Measurements from ENCODE around the gene CANT1. TPM values are rescaled to one million over a fixed set of nuclear protein-coding genes. Genes with fewer than 3 reads are reported as not detected.
"Not testable (repeated sequence)": the region's sequence is repeated elsewhere in the genome, so short reads cannot be mapped to it uniquely, and the experiment has no call there.

Gene CANT1
- total RNA-seq, 2 experiments from 2014 or later: 56.0 to 61.5 TPM

GRCh38 chr17:78971756-78972506 is 37.6 kb downstream of the CANT1 start:
- no peak overlapping the region for H3K27ac Mint-ChIP-seq
- no peaks in the 10 kb centered on the region for H3K27me3 Mint-ChIP-seq
- H3K36me3 Mint-ChIP-seq: peaks cover 9% of the 10 kb centered on the region
- ATAC-seq (ENCODE audit: low read depth) (no peak), DNase-seq (no peak)
- H3K4me1 Mint-ChIP-seq: peaks cover 5% of the 10 kb centered on the region
- no peaks in the 10 kb centered on the region for H3K9me3 Mint-ChIP-seq
- H3K4me3 Mint-ChIP-seq: no peak overlapping the region
- POLR2A ChIA-PET: interaction anchor here (1.9 kb wide), 1 partner anchor 8 kb away, joined by 5 read pairs; the partner anchor contains the start of gene LGALS3BP

- H3K27me3 Mint-ChIP-seq: no peaks in the 10 kb centered on the region
- H3K4me1 Mint-ChIP-seq: peaks cover 5% of the 10 kb centered on the region
- peak; percentile 78 for DNase-seq
- no peaks in the 10 kb centered on the region for H3K9me3 Mint-ChIP-seq
- H3K27ac Mint-ChIP-seq: peak overlapping the region; percentile 50
- ATAC-seq (ENCODE audit: low read depth): peak; percentile 63
- POLR2A ChIA-PET: interaction anchor here (1.9 kb wide), 1 partner anchor 9 kb away, joined by 5 read pairs; the partner anchor contains the start of gene LGALS3BP
- peaks cover 9% of the 10 kb centered on the region for H3K36me3 Mint-ChIP-seq
- H3K4me3 Mint-ChIP-seq: no peak overlapping the region
These were observed 38.5 kb downstream of the CANT1 start for GRCh38 chr17:78970834-78971755.

GRCh38 chr17:78969865-78970264 is 39.7 kb downstream of the CANT1 start:
- Mint-ChIP-seq H3K36me3 (peaks cover 11% of the 10 kb centered on the region), H3K4me1 (peaks cover 5% of the 10 kb centered on the region), H3K27me3 (no peaks in the 10 kb centered on the region), H3K4me3 (no peak overlapping the region), H3K9me3 (no peaks in the 10 kb centered on the region), H3K27ac (no peak overlapping the region)
- DNase-seq: no peak
- ATAC-seq (ENCODE audit: low read depth): no peak
- POLR2A ChIA-PET: no interaction called here

GRCh38 chr17:78967782-78968362 is 41.7 kb downstream of the CANT1 start:
- Mint-ChIP-seq H3K27ac (no peak overlapping the region), H3K27me3 (no peaks in the 10 kb centered on the region), H3K4me3 (no peak overlapping the region), H3K9me3 (no peaks in the 10 kb centered on the region), H3K36me3 (peaks cover 11% of the 10 kb centered on the region), H3K4me1 (peaks cover 5% of the 10 kb centered on the region)
- ATAC-seq (ENCODE audit: low read depth) (no peak), DNase-seq (no peak)
- POLR2A ChIA-PET: interaction anchor here (0.6 kb wide), 1 partner anchor 107 kb away, joined by 4 read pairs; no protein-coding TSS in a partner anchor

- H3K27ac Mint-ChIP-seq: no peak overlapping the region
- DNase-seq (no peak), ATAC-seq (ENCODE audit: low read depth) (no peak)
- no peaks in the 10 kb centered on the region for H3K9me3 Mint-ChIP-seq
- H3K4me1 Mint-ChIP-seq: peaks cover 5% of the 10 kb centered on the region
- POLR2A ChIA-PET: no interaction called here
- H3K4me3 Mint-ChIP-seq: no peak overlapping the region
- H3K27me3 Mint-ChIP-seq: no peaks in the 10 kb centered on the region
- H3K36me3 Mint-ChIP-seq: peaks cover 11% of the 10 kb centered on the region
These were observed 42.5 kb downstream of the CANT1 start for GRCh38 chr17:78966910-78967600.

GRCh38 chr17:78966123-78966813 is 43.3 kb downstream of the CANT1 start:
- H3K4me1 Mint-ChIP-seq: peaks cover 3% of the 10 kb centered on the region
- DNase-seq (no peak), ATAC-seq (ENCODE audit: low read depth) (no peak)
- H3K4me3 Mint-ChIP-seq: no peak overlapping the region
- H3K9me3 Mint-ChIP-seq: no peaks in the 10 kb centered on the region
- H3K27ac Mint-ChIP-seq: no peak overlapping the region
- POLR2A ChIA-PET: no interaction called here
- no peaks in the 10 kb centered on the region for H3K27me3 Mint-ChIP-seq
- H3K36me3 Mint-ChIP-seq: peaks cover 9% of the 10 kb centered on the region

- H3K27ac Mint-ChIP-seq: no peak overlapping the region
- DNase-seq: no peak
- no peaks in the 10 kb centered on the region for H3K9me3 Mint-ChIP-seq
- no peaks in the 10 kb centered on the region for H3K4me1 Mint-ChIP-seq
- H3K27me3 Mint-ChIP-seq: no peaks in the 10 kb centered on the region
- POLR2A ChIA-PET: no interaction called here
- no peak for ATAC-seq (ENCODE audit: low read depth)
- no peak overlapping the region for H3K4me3 Mint-ChIP-seq
- H3K36me3 Mint-ChIP-seq: peaks cover 6% of the 10 kb centered on the region
These were observed 44.1 kb downstream of the CANT1 start for GRCh38 chr17:78965491-78965924.

DNA sequence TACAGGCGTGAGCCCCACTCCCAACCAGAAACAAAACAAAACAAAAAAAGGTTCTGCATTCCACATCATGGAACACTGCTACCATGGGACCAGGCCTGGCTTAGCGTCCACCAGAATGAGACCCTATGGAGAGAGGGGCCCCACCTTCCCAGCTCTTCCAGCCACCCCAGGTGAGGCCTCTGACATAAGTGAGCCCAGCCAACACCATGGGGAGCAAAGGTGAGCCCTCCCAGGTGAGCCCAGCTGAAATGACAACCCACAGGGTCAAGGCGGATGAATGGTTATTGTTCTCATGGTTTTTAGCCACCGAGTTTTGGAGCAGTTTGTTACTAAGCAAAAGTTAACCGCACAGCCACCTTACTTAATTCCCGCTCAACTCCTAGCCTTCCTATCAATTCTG is 46.2 kb downstream of the CANT1 start:
- POLR2A ChIA-PET: no interaction called here
- H3K9me3 Mint-ChIP-seq: no peaks in the 10 kb centered on the region
- no peaks in the 10 kb centered on the region for H3K4me1 Mint-ChIP-seq
- H3K27me3 Mint-ChIP-seq: no peaks in the 10 kb centered on the region
- no peak overlapping the region for H3K4me3 Mint-ChIP-seq
- no peak for ATAC-seq (ENCODE audit: low read depth)
- no peak for DNase-seq
- H3K36me3 Mint-ChIP-seq: peaks cover 2% of the 10 kb centered on the region
- no peak overlapping the region for H3K27ac Mint-ChIP-seq

- H3K27ac Mint-ChIP-seq; DNase-seq; H3K4me3 Mint-ChIP-seq; H3K9me3 Mint-ChIP-seq; H3K4me1 Mint-ChIP-seq; ATAC-seq (ENCODE audit: low read depth); H3K27me3 Mint-ChIP-seq; H3K36me3 Mint-ChIP-seq; POLR2A ChIA-PET: not testable (repeated sequence)
These were observed 46.6 kb downstream of the CANT1 start for GRCh38 chr17:78962984-78963348.

DNA sequence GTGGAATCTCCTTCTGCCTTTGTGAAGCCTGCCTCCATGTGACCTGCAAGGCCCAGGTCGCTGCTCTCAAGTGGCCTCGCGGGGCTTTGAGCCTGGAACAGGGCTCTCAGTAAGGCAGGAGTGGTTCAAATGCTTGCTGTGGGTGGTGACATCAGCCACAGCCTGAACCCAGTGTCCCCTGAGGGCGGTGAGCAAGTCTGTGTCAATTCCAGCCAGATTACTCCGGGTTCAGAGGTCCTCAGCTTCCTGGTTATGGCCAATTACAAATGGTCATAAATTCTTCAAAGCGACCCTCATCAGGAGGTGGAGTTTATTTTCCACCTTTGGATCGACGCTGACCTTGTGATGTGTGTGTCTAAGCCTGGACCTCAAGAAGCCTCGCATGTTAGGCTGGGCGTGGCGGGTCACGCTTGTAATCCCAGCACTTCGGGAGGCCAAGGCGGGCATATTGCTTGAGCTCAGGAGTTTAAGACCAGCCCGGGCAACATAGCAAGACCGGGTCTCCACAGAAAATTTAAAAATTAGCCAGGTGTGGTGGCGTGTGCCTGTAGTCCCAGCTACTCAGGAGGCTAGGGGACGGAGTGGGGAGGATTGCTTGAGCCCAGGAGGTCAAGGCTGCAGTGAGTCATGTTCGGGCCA is 47.1 kb downstream of the CANT1 start:
- POLR2A ChIA-PET: no interaction called here
- H3K27me3 Mint-ChIP-seq: no peaks in the 10 kb centered on the region
- ATAC-seq (ENCODE audit: low read depth) (no peak), DNase-seq (no peak)
- H3K9me3 Mint-ChIP-seq: no peaks in the 10 kb centered on the region
- no peaks in the 10 kb centered on the region for H3K4me1 Mint-ChIP-seq
- no peak overlapping the region for H3K27ac Mint-ChIP-seq
- peaks cover 2% of the 10 kb centered on the region for H3K36me3 Mint-ChIP-seq
- no peak overlapping the region for H3K4me3 Mint-ChIP-seq

GRCh38 chr17:78961571-78961970 is 48.0 kb downstream of the CANT1 start:
- no peaks in the 10 kb centered on the region for H3K27me3 Mint-ChIP-seq
- peaks cover 2% of the 10 kb centered on the region for H3K36me3 Mint-ChIP-seq
- H3K9me3 Mint-ChIP-seq: no peaks in the 10 kb centered on the region
- ATAC-seq (ENCODE audit: low read depth): no peak
- no peak for DNase-seq
- no peak overlapping the region for H3K27ac Mint-ChIP-seq
- no peaks in the 10 kb centered on the region for H3K4me1 Mint-ChIP-seq
- no peak overlapping the region for H3K4me3 Mint-ChIP-seq
- POLR2A ChIA-PET: interaction anchor here (0.9 kb wide), 1 partner anchor 40 kb away, joined by 7 read pairs; no protein-coding TSS in a partner anchor

DNA sequence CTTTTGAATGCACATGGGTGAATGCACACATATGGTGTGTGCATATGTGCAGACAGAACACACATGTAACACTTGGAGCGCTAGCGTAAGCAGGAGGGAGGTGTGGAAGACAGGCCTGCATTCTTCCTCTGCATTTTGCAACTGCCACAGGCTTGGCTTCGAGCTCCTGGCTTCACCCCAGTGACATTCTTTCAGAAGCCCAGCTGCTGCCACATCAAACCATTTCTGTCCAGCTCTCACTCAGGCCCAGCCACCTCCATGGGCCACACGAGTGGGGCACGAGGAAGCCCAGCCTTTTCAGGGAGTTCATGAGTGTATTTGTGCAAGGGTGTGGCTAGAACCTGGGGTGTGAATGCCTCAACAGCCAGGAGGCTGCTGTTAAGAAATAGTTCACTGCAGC is 48.6 kb downstream of the CANT1 start:
- Mint-ChIP-seq H3K4me3 (no peak overlapping the region), H3K27ac (no peak overlapping the region), H3K4me1 (no peaks in the 10 kb centered on the region), H3K27me3 (no peaks in the 10 kb centered on the region), H3K36me3 (peaks cover under 1% of the 10 kb centered on the region), H3K9me3 (no peaks in the 10 kb centered on the region)
- POLR2A ChIA-PET: interaction anchor here (0.9 kb wide), 1 partner anchor 40 kb away, joined by 7 read pairs; no protein-coding TSS in a partner anchor
- ATAC-seq (ENCODE audit: low read depth) (no peak), DNase-seq (no peak)

Data from activated naive CD8-positive, alpha-beta T cell treated with anti-CD3 and anti-CD28 coated beads, Interleukin-2, amount 10 ng/mL, durations not matched to agents 7 days and 5 days (primary cell).